Left hindlimb (tissue), 1 donor: ENCODE measurements around the gene TEDC1.

Source experiments
- DNase-seq: peaks from one replicate; pipeline ENCODE4 v3.0.0-alpha.2; 2018

The TEDC1 gene

GRCh38 chr14:105547741-105548169 is 56.7 kb downstream of the TEDC1 start:
- DNase-seq: no peak
